GM19324 (cell line): ENCODE data around the gene ILKAP.

Source experiments
- ATAC-seq: cut with Tn5 transposase; IDR thresholded peaks from one replicate; pipeline ENCODE4 v1.9.1; 2021; ENCODE audit warnings: mild to moderate bottlenecking, moderate library complexity; ENCODE audit not compliant: unreplicated experiment, low FRiP score

The ILKAP gene

GRCh38 chr2:238138331-238139195 is 64.9 kb downstream of the ILKAP start, which contains the start of gene KLHL30:
TSS of gene KLHL30 (plus strand) at chr2:238138668. CDS start at chr2:238140755, 2,087 bp downstream.
- no peak for ATAC-seq

GRCh38 chr2:238137885-238138284 is 65.6 kb downstream of the ILKAP start:
- no peak for ATAC-seq

- ATAC-seq = no peak
These were observed 66.5 kb downstream of the ILKAP start for GRCh38 chr2:238136820-238137537.

GRCh38 chr2:238135601-238136150 is 67.8 kb downstream of the ILKAP start:
- no peak for ATAC-seq

GRCh38 chr2:238134393-238134785 is 69.1 kb downstream of the ILKAP start:
- ATAC-seq = no peak

- ATAC-seq = no peak
These were observed 69.7 kb downstream of the ILKAP start for GRCh38 chr2:238133499-238134392.

GRCh38 chr2:238132463-238133450 is 70.7 kb downstream of the ILKAP start:
- ATAC-seq = no peak

- no peak for ATAC-seq
These were observed 71.6 kb downstream of the ILKAP start for GRCh38 chr2:238131761-238132462.

- ATAC-seq = no peak
These were observed 72.5 kb downstream of the ILKAP start for GRCh38 chr2:238130696-238131628.

GRCh38 chr2:238130111-238130695 is 73.3 kb downstream of the ILKAP start:
- ATAC-seq = no peak

GRCh38 chr2:238129166-238130010 is 74.1 kb downstream of the ILKAP start:
- no peak for ATAC-seq

- ATAC-seq = no peak
These were observed 74.9 kb downstream of the ILKAP start for GRCh38 chr2:238128534-238129001.

- ATAC-seq = no peak
These were observed 75.4 kb downstream of the ILKAP start for GRCh38 chr2:238128061-238128440.

- no peak for ATAC-seq
These were observed 76.1 kb downstream of the ILKAP start for GRCh38 chr2:238127165-238128060.

- ATAC-seq = no peak
These were observed 76.7 kb downstream of the ILKAP start for GRCh38 chr2:238126775-238127164.
